Cardiac fibroblast (primary cell): ENCODE measurements around the gene PAK5.

Source experiments
- DNase-seq, 2 donors: peaks; one replicate each; pipeline versions ENCODE4 v3.0.0 to v3.0.0-alpha.2; 2010; ENCODE audit warnings: low read depth in 2 of 2
- H3K4me3 ChIP-seq, 2 donors: replicated peaks in 1 of 2; 1 replicate in 1 of 2; 2 replicates in 1 of 2; pipeline ENCODE4 v1.5.1; 2011; ENCODE audit warnings: low read depth in 2 of 2, low read length in 2 of 2, mild to moderate bottlenecking in 2 of 2, moderate library complexity in 1 of 2
- TF ChIP-seq, protein P1 (sequence below): IDR thresholded peaks from one replicate; pipeline ENCODE4 v1.5.1; 2011; ENCODE audit warnings: low read depth, mild to moderate bottlenecking, low read length, inconsistent platforms

The PAK5 gene

DNA sequence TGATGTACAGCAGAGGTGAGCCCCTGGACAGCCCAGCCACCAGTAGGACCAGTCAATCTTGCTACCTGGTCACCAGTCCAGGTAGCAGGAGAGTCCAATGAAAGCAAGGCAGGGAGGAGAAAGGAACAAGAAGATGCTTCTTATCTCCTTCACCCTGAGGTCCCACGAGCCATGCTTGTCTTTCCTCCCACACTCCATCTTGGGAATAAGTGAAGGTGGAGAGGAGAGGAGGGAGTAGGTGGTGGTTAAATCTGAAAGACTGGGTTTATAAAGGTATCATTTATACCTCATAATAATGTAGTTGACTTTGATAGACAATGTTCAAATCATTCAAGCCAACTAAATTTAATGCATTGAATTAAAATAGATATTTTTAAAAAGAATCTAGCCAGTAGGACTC lies 288.6 kb downstream of the PAK5 start:
- no peak overlapping the region for H3K4me3 ChIP-seq
- no peak for DNase-seq
- TF ChIP-seq, protein P1, sequence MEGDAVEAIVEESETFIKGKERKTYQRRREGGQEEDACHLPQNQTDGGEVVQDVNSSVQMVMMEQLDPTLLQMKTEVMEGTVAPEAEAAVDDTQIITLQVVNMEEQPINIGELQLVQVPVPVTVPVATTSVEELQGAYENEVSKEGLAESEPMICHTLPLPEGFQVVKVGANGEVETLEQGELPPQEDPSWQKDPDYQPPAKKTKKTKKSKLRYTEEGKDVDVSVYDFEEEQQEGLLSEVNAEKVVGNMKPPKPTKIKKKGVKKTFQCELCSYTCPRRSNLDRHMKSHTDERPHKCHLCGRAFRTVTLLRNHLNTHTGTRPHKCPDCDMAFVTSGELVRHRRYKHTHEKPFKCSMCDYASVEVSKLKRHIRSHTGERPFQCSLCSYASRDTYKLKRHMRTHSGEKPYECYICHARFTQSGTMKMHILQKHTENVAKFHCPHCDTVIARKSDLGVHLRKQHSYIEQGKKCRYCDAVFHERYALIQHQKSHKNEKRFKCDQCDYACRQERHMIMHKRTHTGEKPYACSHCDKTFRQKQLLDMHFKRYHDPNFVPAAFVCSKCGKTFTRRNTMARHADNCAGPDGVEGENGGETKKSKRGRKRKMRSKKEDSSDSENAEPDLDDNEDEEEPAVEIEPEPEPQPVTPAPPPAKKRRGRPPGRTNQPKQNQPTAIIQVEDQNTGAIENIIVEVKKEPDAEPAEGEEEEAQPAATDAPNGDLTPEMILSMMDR: no peak

DNA sequence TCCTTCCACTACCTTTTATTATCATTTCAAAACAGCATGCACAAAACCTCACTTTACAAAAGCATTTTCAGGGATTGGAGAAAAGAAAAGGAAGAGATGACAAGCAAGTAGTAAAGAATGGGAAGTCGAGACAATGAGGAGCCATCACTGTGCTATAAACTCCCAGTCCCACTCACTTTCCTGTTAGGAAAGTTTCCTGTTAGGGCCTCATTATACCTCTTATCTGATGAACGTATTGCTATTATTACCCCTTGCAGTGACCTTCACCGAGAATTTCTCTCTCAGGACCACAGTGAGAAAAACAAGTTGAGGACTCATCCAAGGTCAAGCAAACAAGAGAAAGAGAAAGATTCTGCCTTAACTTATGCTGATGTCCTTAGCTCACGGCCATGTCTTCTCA lies 295.7 kb downstream of the PAK5 start:
- TF ChIP-seq, protein P1: no peak
- H3K4me3 ChIP-seq: no peak overlapping the region
- DNase-seq: no peak

DNA sequence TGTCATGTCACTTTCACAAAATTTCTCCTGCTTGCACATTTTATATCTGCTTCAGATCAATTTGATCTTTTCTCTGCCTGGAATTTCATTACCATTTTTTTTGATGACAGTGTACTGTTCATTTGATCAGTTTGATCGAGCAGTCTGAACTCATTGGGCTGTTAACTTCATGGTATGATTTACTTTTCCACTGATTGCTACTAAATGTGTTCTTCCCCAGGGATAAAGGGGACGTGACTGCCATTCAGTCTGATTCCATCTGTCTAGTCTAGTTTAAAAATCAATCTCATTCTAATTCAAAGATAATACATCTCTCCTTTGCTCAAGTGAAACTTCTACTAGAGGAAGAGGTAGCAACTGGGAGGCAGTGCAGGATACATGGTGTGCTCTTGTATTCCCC lies 303.4 kb downstream of the PAK5 start:
- H3K4me3 ChIP-seq: no peak overlapping the region
- TF ChIP-seq, protein P1: no peak
- DNase-seq: no peak

DNA sequence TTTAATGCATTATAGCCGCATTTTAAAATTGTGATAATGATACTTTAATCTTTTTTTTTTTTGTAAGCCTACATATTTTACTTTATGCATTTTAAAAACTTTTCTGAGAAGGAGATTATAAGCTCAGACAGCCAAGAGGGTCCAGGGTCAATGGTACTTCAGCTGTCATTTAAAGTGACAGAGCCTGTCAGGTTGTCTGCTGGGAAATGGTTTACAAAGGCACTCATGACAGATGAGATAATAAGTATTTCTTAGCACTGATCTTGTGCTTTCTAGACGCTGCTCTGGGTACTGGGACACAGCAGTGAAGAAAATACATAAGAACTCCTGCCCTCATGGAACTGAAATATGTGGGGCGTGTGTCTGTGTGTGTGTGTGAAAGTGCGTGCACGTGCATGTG lies 304.9 kb downstream of the PAK5 start:
- TF ChIP-seq, protein P1: no peak
- no peak overlapping the region for H3K4me3 ChIP-seq
- no peak for DNase-seq

DNA sequence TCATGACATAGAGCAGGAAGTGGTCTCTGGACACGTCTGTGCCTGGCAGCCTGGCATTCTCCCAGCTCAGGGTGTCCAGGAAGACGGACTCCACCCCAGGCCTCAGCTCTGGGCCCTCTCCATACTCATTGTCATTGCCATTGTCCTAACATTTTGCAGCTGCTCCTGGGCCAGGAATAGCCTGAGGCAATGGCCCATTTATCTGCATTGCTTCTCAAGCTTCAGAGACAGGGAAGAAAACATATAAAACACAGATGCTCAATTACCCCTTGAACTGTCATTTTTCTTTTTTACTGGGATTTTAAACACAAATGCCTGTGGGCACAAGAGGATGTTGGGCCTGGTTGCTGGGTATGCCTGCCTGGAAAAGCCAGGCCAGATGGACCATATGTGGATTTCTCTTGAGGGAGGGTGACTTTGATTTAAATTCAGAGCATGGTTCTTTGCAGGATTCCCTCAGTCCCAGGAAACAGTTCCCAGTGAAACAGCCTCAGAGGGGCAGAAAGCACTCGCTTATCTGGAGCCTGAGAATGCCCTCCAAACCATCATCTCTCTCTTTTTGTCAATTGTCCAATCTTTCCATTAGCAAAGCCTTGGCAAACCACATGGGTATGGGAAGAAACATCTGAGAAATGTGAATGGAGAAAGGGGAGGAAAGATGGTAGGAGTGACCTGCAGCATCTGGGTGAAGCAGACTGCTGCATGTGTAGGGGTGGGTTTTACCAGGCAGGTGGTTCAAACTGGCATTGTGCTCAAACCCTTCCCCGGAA lies 306.6 kb downstream of the PAK5 start:
- H3K4me3 ChIP-seq: no peak overlapping the region
- TF ChIP-seq, protein P1: no peak
- DNase-seq: no peak

DNA sequence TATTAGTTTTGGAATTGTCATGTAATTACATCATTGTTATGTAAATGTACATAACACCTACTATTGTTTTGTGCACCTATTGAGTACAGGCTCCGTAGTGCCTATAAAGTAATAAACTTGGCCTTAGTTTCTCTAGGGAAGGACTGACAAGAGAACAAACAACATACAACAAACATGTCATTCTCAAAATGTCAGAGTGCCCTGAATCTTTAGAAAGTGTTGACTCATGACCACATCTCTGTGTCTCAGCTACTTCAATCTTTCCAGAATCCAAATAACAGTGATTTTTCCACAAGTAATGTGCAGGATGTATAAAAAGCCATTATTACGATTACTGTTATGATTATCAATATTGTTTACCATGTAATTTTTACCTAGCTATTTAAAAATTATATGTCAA lies 307.3 kb downstream of the PAK5 start:
- no peak overlapping the region for H3K4me3 ChIP-seq
- DNase-seq: peak in 1 of 2 donors; percentile 2
- TF ChIP-seq, protein P1: no peak

DNA sequence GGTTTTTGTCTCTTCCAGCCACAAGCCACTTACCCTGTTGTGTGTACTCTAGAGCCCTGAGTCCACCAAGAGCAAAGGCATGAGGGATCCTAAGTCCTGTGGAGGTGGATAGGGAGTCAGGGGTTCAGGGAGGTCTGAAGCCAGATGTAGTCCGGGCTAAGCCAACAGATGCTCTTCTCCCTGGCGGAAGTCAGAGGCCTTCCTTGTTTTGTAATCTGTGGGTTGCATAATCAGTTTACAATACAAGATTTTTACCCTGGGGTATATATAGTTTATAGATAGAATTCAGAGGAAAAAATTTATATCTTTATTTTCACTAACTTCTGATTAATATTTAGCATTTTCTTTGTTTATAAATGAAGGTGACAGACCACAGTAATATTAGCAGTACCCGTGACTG lies 315.2 kb downstream of the PAK5 start:
- no peak for DNase-seq
- H3K4me3 ChIP-seq: no peak overlapping the region
- TF ChIP-seq, protein P1: no peak
